Measurements from ENCODE around the gene CACNA1C. TPM values are rescaled to one million over a fixed set of nuclear protein-coding genes. Genes with fewer than 3 reads are reported as not detected.
A peak's percentile ranks its signal among the peaks of the same experiment; 100 is the strongest.

The CACNA1C gene
- total RNA-seq, result 20.0 TPM

GRCh38 chr12:2052826-2053678 is at the start of gene CACNA1C:
Gene CACNA1C (plus strand): TSS chr12:2052987. CDS start chr12:2053563, 576 bp downstream.
- FAIRE-seq, result no peak

GRCh38 chr12:2003676-2004112 is 49.1 kb upstream of the CACNA1C start:
- no peak for DNase-seq (ENCODE audit: low spot score in 2 of 2)
- no peak for FAIRE-seq

More at GRCh38 chr12:2052826-2053678, at the start of gene CACNA1C:
- DNase-seq (ENCODE audit: low spot score in 2 of 2), result peak; percentile 75 to 82

- no peak for FAIRE-seq
- DNase-seq (ENCODE audit: low spot score in 2 of 2), result peak; percentile 76 to 85
These were observed 48.5 kb upstream of the CACNA1C start, which contains the start of gene DCP1B for GRCh38 chr12:2004113-2004929. Gene DCP1B (minus strand): TSS chr12:2004457. CDS start chr12:2004431, 26 bp downstream.

- DNase-seq (ENCODE audit: low spot score in 2 of 2) (no peak), FAIRE-seq (no peak)
These were observed 44.1 kb upstream of the CACNA1C start for GRCh38 chr12:2008677-2009076.

- FAIRE-seq, result no peak
- no peak for DNase-seq (ENCODE audit: low spot score in 2 of 2)
These were observed 43.2 kb upstream of the CACNA1C start for GRCh38 chr12:2009623-2010022.

- FAIRE-seq (no peak), DNase-seq (ENCODE audit: low spot score in 2 of 2) (no peak)
These were observed 40.9 kb upstream of the CACNA1C start for GRCh38 chr12:2011643-2012607.

GRCh38 chr12:2013086-2013485 is 39.7 kb upstream of the CACNA1C start:
- FAIRE-seq (no peak), DNase-seq (ENCODE audit: low spot score in 2 of 2) (no peak)

- FAIRE-seq, result no peak
- DNase-seq (ENCODE audit: low spot score in 2 of 2), result no peak
These were observed 39.1 kb upstream of the CACNA1C start for GRCh38 chr12:2013527-2014223.

- DNase-seq (ENCODE audit: low spot score in 2 of 2) (no peak), FAIRE-seq (no peak)
These were observed 38.6 kb upstream of the CACNA1C start for GRCh38 chr12:2014231-2014630.

GRCh38 chr12:2016862-2017545 is 35.8 kb upstream of the CACNA1C start:
- FAIRE-seq (no peak), DNase-seq (ENCODE audit: low spot score in 2 of 2) (no peak)

GRCh38 chr12:2017546-2018337 is 35.0 kb upstream of the CACNA1C start:
- no peak for DNase-seq (ENCODE audit: low spot score in 2 of 2)
- no peak for FAIRE-seq

GRCh38 chr12:2018391-2018790 is 34.4 kb upstream of the CACNA1C start:
- no peak for FAIRE-seq
- DNase-seq (ENCODE audit: low spot score in 2 of 2), result no peak

- FAIRE-seq (no peak), DNase-seq (ENCODE audit: low spot score in 2 of 2) (no peak)
These were observed 33.7 kb upstream of the CACNA1C start for GRCh38 chr12:2019126-2019525.

- DNase-seq (ENCODE audit: low spot score in 2 of 2) (no peak), FAIRE-seq (no peak)
These were observed 32.3 kb upstream of the CACNA1C start for GRCh38 chr12:2020511-2020910.

GRCh38 chr12:2023365-2023764 is 29.4 kb upstream of the CACNA1C start:
- FAIRE-seq (no peak), DNase-seq (ENCODE audit: low spot score in 2 of 2) (no peak)

- FAIRE-seq (no peak), DNase-seq (ENCODE audit: low spot score in 2 of 2) (no peak)
These were observed 25.4 kb upstream of the CACNA1C start for GRCh38 chr12:2027351-2027750.

- no peak for DNase-seq (ENCODE audit: low spot score in 2 of 2)
- FAIRE-seq, result no peak
These were observed 22.9 kb upstream of the CACNA1C start for GRCh38 chr12:2029851-2030250.

GRCh38 chr12:2032506-2032905 is 20.3 kb upstream of the CACNA1C start:
- FAIRE-seq (no peak), DNase-seq (ENCODE audit: low spot score in 2 of 2) (peak in 1 of 2 donors; percentile 34)
